H1 (cell line): ENCODE data around the gene LYSMD3. TPM values are rescaled to one million over a fixed set of nuclear protein-coding genes. Genes with fewer than 3 reads are reported as not detected.

Experiments
- ASH2L ChIP-seq: fragments of 200-600, 300-600 bp; sonication (generic); IDR thresholded peaks from one replicate; pipeline ENCODE4 v1.7.1; 2017; ENCODE audit warnings: low read length
- BACH1 ChIP-seq: IDR thresholded peaks from 2 replicates; pipeline ENCODE4 v1.6.1; 2012; ENCODE audit warnings: low read length, improper control_type of control experiment
- CTCF ChIP-seq, 3 experiments: IDR thresholded peaks; 1 replicate in 2 of 3; 2 replicates in 1 of 3; pipeline versions ENCODE4 v1.5.1 to v1.6.1; 2011; ENCODE audit warnings: low read length in 3 of 3, mild to moderate bottlenecking in 3 of 3, inconsistent platforms in 2 of 3, low read depth in 1 of 3, moderate library complexity in 1 of 3; ENCODE audit not compliant: insufficient read depth in 1 of 3; ENCODE audit errors: control extremely low read depth in 1 of 3
- POU5F1 ChIP-seq: IDR thresholded peaks from 2 replicates; pipeline ENCODE4 v1.6.1; 2011; ENCODE audit warnings: low read depth, mild to moderate bottlenecking, low read length, moderate library complexity
- SIRT6 ChIP-seq: IDR thresholded peaks from one replicate; pipeline ENCODE4 v1.7.1; 2012; ENCODE audit warnings: low read length, inconsistent platforms
- SP2 ChIP-seq: IDR thresholded peaks from 2 replicates; pipeline ENCODE4 v1.6.1; 2012; ENCODE audit warnings: mild to moderate bottlenecking, low read length, inconsistent platforms
- TEAD4 ChIP-seq: IDR thresholded peaks from 2 replicates; pipeline ENCODE4 v1.6.1; 2012; ENCODE audit warnings: low read depth, low read length, inconsistent platforms, mixed read lengths
- USF2 ChIP-seq: IDR thresholded peaks from 2 replicates; pipeline ENCODE4 v1.6.1; 2011; ENCODE audit warnings: low read length, improper control_type of control experiment
- polyA plus RNA-seq, 7 experiments: library from polyadenylated mRNA; depleted of rRNA in 3 of 7; stranded (reverse) in 5 of 7; unstranded in 2 of 7; fragments of >200 nt in 5 of 7; fragments of 200-250 nt in 2 of 7; gene quantifications; 1 replicate in 5 of 7; 2 replicates in 1 of 7; 4 replicates in 1 of 7; pipeline versions ENCODE4 v1.2.1 to v1.2.3, GENCODE V29; 2011 to 2013; ENCODE audit warnings: missing spikeins in 2 of 7, mixed read lengths in 2 of 7
- total RNA-seq: library from RNA; stranded (reverse); fragmentation: NEBNext Ultra II Directional; extraction: Animal tissue kit (Norgen Biotek cat#: 25700); gene quantifications from 2 replicates; pipeline ENCODE4 v1.2.1, GENCODE V29; 2021

LYSMD3 gene
- total and polyA plus RNA-seq, 2 of the 8 experiments (the other 6 are each of a cell fraction or from before 2014, with no cell fraction given), result 3.7 to 14.9 TPM

GRCh38 chr5:90494043-90494442 is 35.3 kb downstream of the LYSMD3 start (continued):
- no peak for TF ChIP-seq USF2
- no peak for TF ChIP-seq SIRT6
- no peak for TF ChIP-seq POU5F1
- no peak for TF ChIP-seq SP2
- no peak for TF ChIP-seq CTCF (IDR thresholded peaks at IDR 0.05; ENCODE audit: control extremely low read depth in 1 of 3, insufficient read depth in 1 of 3, low read depth in 1 of 3, low read length in 3 of 3)
- no peak for TF ChIP-seq ASH2L
- no peak for TF ChIP-seq BACH1
- no peak for TF ChIP-seq TEAD4
